ACC112 (cell line): ENCODE results near the gene SYT17.

Source experiments
- H2AFZ ChIP-seq: fragments of 200-600 bp; sonication (generic); one replicate; pipeline ENCODE4 v1.6.0; 2017; ENCODE audit warnings: antibody characterized with exemption, low read length; ENCODE audit not compliant: unreplicated experiment
- H3K27ac ChIP-seq: fragments of 200-600 bp; sonication (generic); 2 replicates; pipeline ENCODE4 v1.5.1; 2014; ENCODE audit warnings: low read depth, mild to moderate bottlenecking, antibody characterized with exemption, low read length, moderate library complexity
- H3K27me3 ChIP-seq: fragments of 200-600 bp; sonication (generic); 2 replicates; pipeline ENCODE4 v1.6.1; 2014; ENCODE audit warnings: mild to moderate bottlenecking, antibody characterized with exemption, low read length, moderate library complexity, mixed read lengths; ENCODE audit not compliant: insufficient read depth
- H3K36me3 ChIP-seq: fragments of 200-600 bp; sonication (generic); 2 replicates; pipeline ENCODE4 v1.6.1; 2016; ENCODE audit warnings: mild to moderate bottlenecking, antibody characterized with exemption, low read length, moderate library complexity, mixed read lengths; ENCODE audit not compliant: insufficient read depth
- H3K4me1 ChIP-seq: fragments of 200-600 bp; sonication (generic); one replicate; pipeline ENCODE4 v1.6.1; 2016; ENCODE audit warnings: low read length, mixed read lengths; ENCODE audit not compliant: insufficient read depth, unreplicated experiment, control insufficient read depth
- H3K4me3 ChIP-seq: fragments of 200-600 bp; sonication (generic); 2 replicates; pipeline ENCODE4 v1.5.1; 2014; ENCODE audit warnings: mild to moderate bottlenecking, low read depth, low read length
- H3K79me2 ChIP-seq: fragments of 200-600 bp; sonication (generic); one replicate; pipeline ENCODE4 v1.6.0; 2016; ENCODE audit warnings: low read length; ENCODE audit not compliant: control insufficient read depth, unreplicated experiment, insufficient read depth

The SYT17 gene

DNA sequence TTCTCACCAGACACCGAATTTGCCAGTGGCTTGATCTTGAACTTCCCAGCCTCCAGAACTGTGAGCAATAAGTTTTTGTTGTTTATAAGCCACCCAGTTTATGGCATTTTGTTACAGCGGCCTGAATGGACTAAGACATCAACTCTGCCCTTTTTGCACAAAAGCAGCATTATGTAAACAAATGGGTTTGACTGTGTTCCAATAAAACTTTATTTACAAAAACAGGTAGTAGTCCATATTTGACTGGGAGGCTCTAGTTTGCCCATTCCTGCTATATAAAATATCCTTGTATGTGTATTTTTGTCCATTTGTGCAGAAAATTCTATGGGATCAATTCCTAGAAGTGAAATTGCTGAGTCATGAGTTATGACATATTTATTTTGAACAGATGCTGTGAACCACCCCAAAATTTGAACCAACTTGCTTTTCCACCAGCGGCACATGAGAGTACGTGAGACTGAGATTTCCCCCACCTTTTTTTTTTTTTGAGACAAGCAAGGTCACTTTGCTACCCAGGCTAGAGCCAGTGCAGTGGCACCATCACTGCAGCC lies 96.2 kb downstream of the SYT17 start:
- Histone ChIP-seq H3K27me3 (peaks cover 46% of the 10 kb centered on the region), H3K4me1 (no peaks in the 10 kb centered on the region), H3K79me2 (no peaks in the 10 kb centered on the region), H3K4me3 (no peak overlapping the region), H2AFZ (no peak overlapping the region), H3K36me3 (no peaks in the 10 kb centered on the region), H3K27ac (no peak overlapping the region)

DNA sequence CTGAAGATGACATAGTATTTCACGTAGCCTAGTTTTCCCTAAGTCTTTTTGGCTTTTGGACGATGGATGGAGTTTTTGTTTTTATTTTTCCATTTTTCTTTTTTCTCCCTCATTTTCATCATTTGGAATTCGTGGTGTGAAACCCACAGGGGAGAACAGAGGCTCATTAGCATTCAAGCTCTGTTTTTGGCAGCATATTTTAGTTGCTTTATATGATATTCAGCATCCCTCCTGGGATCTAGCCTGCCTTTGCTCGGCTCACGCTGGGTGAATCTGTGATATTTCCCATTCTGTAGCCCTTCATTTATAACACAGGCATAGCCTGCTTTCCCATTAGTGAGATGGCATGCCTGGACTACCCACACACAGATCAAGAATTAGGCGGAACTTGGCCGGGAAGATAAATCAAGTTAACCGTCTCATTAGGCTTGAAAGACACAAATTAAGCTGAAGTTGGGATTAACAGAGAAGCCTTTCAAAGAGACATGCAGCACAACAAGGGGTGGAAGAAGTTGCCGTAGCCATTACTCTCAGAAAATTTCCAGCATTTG lies 97.4 kb downstream of the SYT17 start:
- Histone ChIP-seq H3K79me2 (no peaks in the 10 kb centered on the region), H3K27me3 (peaks cover 37% of the 10 kb centered on the region)

DNA sequence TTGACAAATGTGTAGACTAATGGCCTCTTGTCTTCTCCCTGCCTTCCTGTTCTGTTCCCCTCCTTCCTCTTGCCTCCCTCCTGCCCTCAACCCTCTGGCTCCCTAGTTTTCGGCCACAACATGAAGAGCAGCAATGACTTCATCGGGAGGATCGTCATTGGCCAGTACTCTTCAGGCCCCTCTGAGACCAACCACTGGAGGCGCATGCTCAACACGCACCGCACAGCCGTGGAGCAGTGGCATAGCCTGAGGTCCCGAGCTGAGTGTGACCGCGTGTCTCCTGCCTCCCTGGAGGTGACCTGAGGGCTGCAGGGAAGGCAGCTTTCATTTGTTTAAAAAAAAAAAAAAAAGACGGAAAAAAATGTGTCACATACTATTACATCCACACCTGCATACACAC lies 98.7 kb downstream of the SYT17 start:
- Histone ChIP-seq H2AFZ (no peak overlapping the region), H3K36me3 (no peaks in the 10 kb centered on the region), H3K27ac (no peak overlapping the region), H3K4me1 (no peaks in the 10 kb centered on the region), H3K79me2 (no peaks in the 10 kb centered on the region), H3K4me3 (no peak overlapping the region), H3K27me3 (peaks cover 38% of the 10 kb centered on the region)

More for the DNA sequence above, 97.4 kb downstream of the SYT17 start:
- Histone ChIP-seq H3K27ac (no peak overlapping the region), H2AFZ (no peak overlapping the region), H3K4me3 (no peak overlapping the region), H3K36me3 (no peaks in the 10 kb centered on the region), H3K4me1 (no peaks in the 10 kb centered on the region)

DNA sequence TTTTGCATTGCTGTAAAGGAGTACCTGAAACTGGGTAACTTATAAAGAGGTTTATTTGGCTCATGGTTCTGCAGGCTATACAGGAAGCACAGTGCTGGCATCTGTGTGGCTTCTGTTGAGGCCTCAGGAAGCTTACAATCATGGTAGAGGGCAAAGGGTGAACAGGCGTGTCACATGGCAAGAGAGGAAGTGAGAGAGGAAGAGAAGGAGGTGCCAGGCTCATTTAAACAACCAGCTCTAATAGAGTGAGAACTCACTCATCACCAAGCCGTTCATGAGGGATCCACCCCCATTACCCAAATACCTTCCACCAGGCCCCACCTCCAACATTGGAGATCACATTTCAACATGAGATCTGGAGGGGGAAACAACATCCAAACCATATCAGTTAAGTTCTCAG lies 101.1 kb downstream of the SYT17 start:
- Histone ChIP-seq H3K4me1 (no peaks in the 10 kb centered on the region), H3K4me3 (no peak overlapping the region), H3K79me2 (no peaks in the 10 kb centered on the region), H3K27ac (no peak overlapping the region), H2AFZ (no peak overlapping the region), H3K27me3 (peaks cover 33% of the 10 kb centered on the region), H3K36me3 (no peaks in the 10 kb centered on the region)

DNA sequence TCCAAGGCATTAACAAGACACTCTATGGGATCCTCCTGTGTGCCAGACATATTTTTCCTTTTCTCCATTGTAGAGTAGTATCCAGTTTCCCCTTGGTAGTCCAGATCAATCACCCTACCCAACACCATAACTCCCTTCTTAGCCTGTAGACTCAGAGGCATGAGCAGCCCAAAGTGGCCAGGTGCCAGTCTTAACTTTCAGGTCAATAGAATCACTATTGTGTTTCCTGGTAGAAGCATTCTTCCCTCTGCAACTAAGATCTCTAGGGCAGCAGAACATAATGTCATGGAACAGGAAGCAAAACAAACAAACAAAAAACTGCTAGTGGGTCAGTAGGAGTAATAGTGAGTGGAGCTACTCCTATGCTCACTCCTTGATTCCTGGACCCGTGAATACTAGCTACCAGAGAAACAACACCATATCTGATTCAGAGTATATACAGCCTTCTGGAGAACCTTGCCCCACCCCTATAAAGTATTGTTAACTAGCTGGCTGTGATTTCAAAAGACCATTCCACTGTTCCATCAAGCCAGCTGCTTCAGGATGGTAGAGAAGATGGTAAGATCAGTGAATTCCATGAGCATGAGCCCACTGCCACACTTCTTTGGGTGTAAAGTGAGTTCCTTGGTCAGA lies 106.2 kb downstream of the SYT17 start:
- no peak overlapping the region for H3K27ac ChIP-seq
- no peaks in the 10 kb centered on the region for H3K4me1 ChIP-seq
- no peak overlapping the region for H3K4me3 ChIP-seq
- H3K36me3 ChIP-seq, result no peaks in the 10 kb centered on the region
- H3K79me2 ChIP-seq, result no peaks in the 10 kb centered on the region
- peaks cover 44% of the 10 kb centered on the region for H3K27me3 ChIP-seq
- no peak overlapping the region for H2AFZ ChIP-seq

DNA sequence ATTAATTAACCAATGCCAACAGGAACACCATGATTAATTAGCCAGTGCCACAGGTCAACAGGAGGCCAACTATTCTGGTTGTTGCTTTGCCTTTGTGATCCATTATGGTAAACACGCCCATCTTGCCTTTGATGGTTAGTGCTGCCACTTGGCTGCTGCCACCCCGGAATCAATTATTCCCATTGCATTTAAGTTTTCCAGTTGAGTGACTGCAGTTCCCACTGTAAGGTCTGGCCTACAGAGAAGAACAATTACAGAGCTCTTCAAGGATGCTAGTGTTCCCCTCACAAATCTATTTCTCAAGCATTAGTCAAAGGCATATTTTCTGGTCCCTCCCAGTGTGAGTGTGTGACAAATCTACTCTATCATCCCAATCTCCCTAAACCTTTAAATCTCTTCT lies 110.4 kb downstream of the SYT17 start:
- Histone ChIP-seq H3K4me1 (no peaks in the 10 kb centered on the region), H3K27me3 (peaks cover 20% of the 10 kb centered on the region; the same call in 1 of the 2 replicates), H3K79me2 (no peaks in the 10 kb centered on the region), H3K36me3 (no peaks in the 10 kb centered on the region), H3K27ac (no peak overlapping the region), H2AFZ (no peak overlapping the region), H3K4me3 (no peak overlapping the region)

DNA sequence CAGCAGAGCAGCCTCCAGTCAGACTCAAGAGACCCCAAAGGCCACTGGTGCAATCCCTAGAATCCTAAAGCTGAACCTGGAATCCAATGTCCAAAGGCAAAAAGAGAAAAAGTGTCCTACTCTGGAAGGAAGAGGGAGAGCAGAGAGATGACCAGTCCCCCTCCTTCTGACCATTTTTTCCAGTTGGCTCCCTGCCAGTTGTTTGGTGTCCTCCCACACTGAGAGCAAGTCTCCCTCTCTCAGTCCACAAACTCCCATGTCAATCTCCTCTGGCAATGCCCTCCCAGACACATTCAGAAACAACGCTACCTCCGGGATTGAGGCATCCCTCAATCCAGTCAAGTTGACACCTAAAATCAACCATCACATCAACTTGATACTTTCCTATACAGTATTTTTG lies 113.2 kb downstream of the SYT17 start:
- no peak overlapping the region for H3K27ac ChIP-seq
- peaks cover 15% of the 10 kb centered on the region; the same call in 1 of the 2 replicates for H3K27me3 ChIP-seq
- no peak overlapping the region for H3K4me3 ChIP-seq
- H3K36me3 ChIP-seq, result no peaks in the 10 kb centered on the region
- H2AFZ ChIP-seq, result no peak overlapping the region
- H3K79me2 ChIP-seq, result no peaks in the 10 kb centered on the region
- no peaks in the 10 kb centered on the region for H3K4me1 ChIP-seq

DNA sequence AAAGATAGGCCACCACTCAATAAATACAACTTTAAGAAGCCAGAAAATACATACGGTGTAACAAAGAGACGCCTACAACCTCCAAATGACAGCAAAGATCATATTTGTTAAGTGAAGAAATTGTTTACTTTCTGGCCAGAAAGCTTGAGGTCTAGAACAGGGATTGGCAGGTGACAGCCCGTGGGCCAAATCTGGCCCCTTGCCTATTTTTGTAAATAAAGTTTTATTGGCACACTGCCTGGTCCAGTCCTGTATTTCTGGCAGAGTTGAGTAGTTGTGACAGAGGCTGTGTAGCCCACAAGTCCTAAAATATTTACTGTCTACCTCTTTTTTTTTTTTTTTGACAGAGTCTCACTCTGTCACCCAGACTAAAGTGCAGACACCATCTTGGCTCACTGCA lies 114.1 kb downstream of the SYT17 start:
- Histone ChIP-seq H3K27ac (no peak overlapping the region), H3K27me3 (peaks cover 14% of the 10 kb centered on the region), H3K79me2 (no peaks in the 10 kb centered on the region), H3K36me3 (no peaks in the 10 kb centered on the region), H2AFZ (no peak overlapping the region), H3K4me1 (no peaks in the 10 kb centered on the region), H3K4me3 (no peak overlapping the region)

DNA sequence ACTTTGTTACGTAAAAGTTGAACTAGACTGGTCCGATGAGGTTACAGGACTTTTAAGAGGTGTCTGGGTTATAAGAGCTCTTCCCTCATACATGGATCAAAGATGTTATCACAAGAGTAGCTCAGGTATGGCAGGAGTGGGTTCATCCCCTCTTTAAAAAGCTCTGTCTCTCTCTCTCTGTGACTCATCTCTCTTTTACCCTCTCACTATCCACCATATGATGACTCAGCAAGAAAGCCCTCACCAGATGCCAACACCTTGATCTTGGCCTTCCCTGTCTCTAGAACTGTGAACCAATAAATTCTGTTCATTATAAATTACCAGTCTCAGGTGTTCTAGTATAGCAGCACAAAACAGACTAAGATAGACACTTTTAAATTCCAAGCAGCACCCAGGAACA lies 115.6 kb downstream of the SYT17 start:
- H3K79me2 ChIP-seq, result no peaks in the 10 kb centered on the region
- no peak overlapping the region for H2AFZ ChIP-seq
- peaks cover 16% of the 10 kb centered on the region for H3K27me3 ChIP-seq
- no peak overlapping the region for H3K27ac ChIP-seq
- H3K4me3 ChIP-seq, result no peak overlapping the region
- H3K4me1 ChIP-seq, result no peaks in the 10 kb centered on the region
- H3K36me3 ChIP-seq, result no peaks in the 10 kb centered on the region

DNA sequence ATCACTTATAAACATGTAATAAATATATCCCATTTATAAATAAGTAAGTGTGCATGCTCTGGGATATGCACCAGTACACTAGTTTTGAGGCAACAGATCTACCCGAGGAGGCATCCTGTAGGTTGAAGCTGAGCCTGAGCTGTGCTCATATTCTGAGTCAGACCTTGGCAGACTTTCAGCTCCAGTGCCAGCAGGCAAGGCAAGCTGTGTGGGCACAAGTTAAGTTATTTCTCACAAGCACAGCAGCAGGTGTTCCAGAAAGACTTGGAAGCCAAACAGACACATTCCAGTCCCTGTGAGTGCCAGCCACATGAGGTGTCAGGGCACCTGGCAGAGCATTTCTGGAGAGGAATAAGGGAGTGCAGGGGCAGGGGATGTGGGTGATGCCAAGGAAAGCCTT lies 116.2 kb downstream of the SYT17 start:
- H2AFZ ChIP-seq, result no peak overlapping the region
- peaks cover 21% of the 10 kb centered on the region for H3K27me3 ChIP-seq
- no peaks in the 10 kb centered on the region for H3K4me1 ChIP-seq
- H3K36me3 ChIP-seq, result no peaks in the 10 kb centered on the region
- no peak overlapping the region for H3K4me3 ChIP-seq
- no peak overlapping the region for H3K27ac ChIP-seq
- H3K79me2 ChIP-seq, result no peaks in the 10 kb centered on the region

DNA sequence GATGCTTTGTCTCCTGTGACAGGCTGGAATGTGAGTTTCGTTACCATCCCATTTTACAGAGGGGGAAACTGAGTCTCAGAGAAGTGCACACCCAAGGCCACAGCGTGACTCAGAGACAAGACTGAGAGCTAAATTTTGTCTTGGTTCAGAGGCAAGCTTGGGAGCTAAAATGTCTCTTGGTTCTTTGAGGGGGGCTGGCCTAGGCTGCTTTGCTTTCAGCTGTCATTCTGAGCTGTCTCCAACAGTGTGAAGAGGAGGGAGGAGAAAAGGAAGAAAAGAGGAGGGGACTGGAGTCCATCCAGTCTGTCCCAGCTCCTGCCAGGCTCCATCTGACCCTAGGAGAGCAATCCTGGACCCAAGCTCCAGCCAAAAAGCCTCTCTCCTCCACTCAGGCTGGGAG lies 117.4 kb downstream of the SYT17 start, which contains the start of gene CLEC19A:
Gene CLEC19A (plus strand): TSS at position 301 of the 400 bp plus-strand sequence. CDS start 121 bp downstream, outside the sequence.
- no peak within 1 kb of the TSS for H3K4me3 ChIP-seq
- no peaks in the 10 kb centered on the region for H3K36me3 ChIP-seq
- no peaks in the 10 kb centered on the region for H3K79me2 ChIP-seq
- H3K27me3 ChIP-seq, result peaks cover 23% of the 10 kb centered on the region
- no peak within 1 kb of the TSS for H3K27ac ChIP-seq
- no peaks in the 10 kb centered on the region for H3K4me1 ChIP-seq
- H2AFZ ChIP-seq, result no peak within 1 kb of the TSS
